Measurements from ENCODE around the gene C1orf174. TPM values are rescaled to one million over a fixed set of nuclear protein-coding genes. Genes with fewer than 3 reads are reported as not detected.

C1orf174 gene
- total RNA-seq, 1 experiment from 2014 or later, result 41.2 TPM

DNA sequence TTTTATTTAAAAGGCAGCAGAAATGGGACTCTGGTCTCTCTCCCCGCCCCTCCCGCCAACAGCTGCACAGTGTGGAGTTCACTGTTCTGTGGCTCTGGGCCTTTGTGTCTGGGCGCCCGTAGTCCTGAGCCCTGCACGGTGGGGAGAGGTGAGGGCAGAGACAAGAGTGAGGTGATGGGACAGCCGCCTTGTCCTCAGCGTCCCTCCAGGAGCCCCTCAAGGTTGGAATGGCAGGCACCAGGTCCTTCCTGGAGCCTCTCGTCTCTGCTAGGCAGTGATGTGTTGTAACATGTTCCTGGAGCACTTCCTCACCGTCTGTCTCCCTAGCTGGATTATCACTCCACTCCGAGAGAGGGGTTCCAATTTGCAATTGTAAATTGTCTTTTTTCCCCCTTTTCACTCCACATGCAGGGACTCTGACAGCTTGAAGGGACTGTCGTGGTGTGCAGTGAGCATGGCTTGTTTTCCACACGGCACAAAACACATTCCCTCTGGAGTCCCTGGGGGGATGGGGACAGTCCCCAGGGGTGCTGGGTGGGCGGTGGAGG, 44.6 kb upstream of the C1orf174 start:
- Histone ChIP-seq H3K9me3 (ENCODE audit: control insufficient read depth, insufficient read depth, low read depth, low read length) (no peaks in the 10 kb centered on the region), H3K4me1 (ENCODE audit: control insufficient read depth, insufficient read depth, low read length) (no peaks in the 10 kb centered on the region), H3K27ac (ENCODE audit: low read length) (no peak overlapping the region), H3K27me3 (ENCODE audit: control insufficient read depth, insufficient read depth, low read length) (peaks cover 3% of the 10 kb centered on the region; the same call in 1 of the 2 replicates), H3K4me3 (ENCODE audit: low read depth in 2 of 2, low read length in 2 of 2) (no peak overlapping the region), H3K36me3 (ENCODE audit: control insufficient read depth, insufficient read depth, low read length) (no peaks in the 10 kb centered on the region)
- TF ChIP-seq, protein P1, sequence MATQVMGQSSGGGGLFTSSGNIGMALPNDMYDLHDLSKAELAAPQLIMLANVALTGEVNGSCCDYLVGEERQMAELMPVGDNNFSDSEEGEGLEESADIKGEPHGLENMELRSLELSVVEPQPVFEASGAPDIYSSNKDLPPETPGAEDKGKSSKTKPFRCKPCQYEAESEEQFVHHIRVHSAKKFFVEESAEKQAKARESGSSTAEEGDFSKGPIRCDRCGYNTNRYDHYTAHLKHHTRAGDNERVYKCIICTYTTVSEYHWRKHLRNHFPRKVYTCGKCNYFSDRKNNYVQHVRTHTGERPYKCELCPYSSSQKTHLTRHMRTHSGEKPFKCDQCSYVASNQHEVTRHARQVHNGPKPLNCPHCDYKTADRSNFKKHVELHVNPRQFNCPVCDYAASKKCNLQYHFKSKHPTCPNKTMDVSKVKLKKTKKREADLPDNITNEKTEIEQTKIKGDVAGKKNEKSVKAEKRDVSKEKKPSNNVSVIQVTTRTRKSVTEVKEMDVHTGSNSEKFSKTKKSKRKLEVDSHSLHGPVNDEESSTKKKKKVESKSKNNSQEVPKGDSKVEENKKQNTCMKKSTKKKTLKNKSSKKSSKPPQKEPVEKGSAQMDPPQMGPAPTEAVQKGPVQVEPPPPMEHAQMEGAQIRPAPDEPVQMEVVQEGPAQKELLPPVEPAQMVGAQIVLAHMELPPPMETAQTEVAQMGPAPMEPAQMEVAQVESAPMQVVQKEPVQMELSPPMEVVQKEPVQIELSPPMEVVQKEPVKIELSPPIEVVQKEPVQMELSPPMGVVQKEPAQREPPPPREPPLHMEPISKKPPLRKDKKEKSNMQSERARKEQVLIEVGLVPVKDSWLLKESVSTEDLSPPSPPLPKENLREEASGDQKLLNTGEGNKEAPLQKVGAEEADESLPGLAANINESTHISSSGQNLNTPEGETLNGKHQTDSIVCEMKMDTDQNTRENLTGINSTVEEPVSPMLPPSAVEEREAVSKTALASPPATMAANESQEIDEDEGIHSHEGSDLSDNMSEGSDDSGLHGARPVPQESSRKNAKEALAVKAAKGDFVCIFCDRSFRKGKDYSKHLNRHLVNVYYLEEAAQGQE (IDR thresholded peaks at IDR 0.05; ENCODE audit: insufficient read depth in 1 of 2, low read depth in 2 of 2, low read length in 1 of 2), result no peak
- TF ChIP-seq SIN3A (IDR thresholded peaks at IDR 0.05; ENCODE audit: borderline replicate concordance, insufficient read depth, low read depth, low read length) (no peak), POLR2AphosphoS5 (IDR thresholded peaks at IDR 0.05; ENCODE audit: low read depth, low read length) (no peak), TCF7L2 (IDR thresholded peaks at IDR 0.05; ENCODE audit: low read depth, low read length) (no peak)
- TF ChIP-seq, protein P2, sequence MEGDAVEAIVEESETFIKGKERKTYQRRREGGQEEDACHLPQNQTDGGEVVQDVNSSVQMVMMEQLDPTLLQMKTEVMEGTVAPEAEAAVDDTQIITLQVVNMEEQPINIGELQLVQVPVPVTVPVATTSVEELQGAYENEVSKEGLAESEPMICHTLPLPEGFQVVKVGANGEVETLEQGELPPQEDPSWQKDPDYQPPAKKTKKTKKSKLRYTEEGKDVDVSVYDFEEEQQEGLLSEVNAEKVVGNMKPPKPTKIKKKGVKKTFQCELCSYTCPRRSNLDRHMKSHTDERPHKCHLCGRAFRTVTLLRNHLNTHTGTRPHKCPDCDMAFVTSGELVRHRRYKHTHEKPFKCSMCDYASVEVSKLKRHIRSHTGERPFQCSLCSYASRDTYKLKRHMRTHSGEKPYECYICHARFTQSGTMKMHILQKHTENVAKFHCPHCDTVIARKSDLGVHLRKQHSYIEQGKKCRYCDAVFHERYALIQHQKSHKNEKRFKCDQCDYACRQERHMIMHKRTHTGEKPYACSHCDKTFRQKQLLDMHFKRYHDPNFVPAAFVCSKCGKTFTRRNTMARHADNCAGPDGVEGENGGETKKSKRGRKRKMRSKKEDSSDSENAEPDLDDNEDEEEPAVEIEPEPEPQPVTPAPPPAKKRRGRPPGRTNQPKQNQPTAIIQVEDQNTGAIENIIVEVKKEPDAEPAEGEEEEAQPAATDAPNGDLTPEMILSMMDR (IDR thresholded peaks at IDR 0.05), result no peak
- ATAC-seq (no peak), DNase-seq (ENCODE audit: low read depth, low spot score) (no peak)
- ChIA-PET POLR2A (no interaction called here), CTCF (interaction anchor here (0.7 kb wide), 1 partner anchor 325 kb away, joined by 3 read pairs; no protein-coding TSS in a partner anchor)
- no TSS peak for BruUV-seq (replicated peaks)
- in situ Hi-C loops (cut with HindIII; ENCODE audit: low pct_unique_long_range_greater_than_20kb, low sequenced_read_pairs), result no loop called here
- intact Hi-C loops (cut with micrococcal nuclease; ENCODE audit: unreplicated experiment), result no loop called here

DNA sequence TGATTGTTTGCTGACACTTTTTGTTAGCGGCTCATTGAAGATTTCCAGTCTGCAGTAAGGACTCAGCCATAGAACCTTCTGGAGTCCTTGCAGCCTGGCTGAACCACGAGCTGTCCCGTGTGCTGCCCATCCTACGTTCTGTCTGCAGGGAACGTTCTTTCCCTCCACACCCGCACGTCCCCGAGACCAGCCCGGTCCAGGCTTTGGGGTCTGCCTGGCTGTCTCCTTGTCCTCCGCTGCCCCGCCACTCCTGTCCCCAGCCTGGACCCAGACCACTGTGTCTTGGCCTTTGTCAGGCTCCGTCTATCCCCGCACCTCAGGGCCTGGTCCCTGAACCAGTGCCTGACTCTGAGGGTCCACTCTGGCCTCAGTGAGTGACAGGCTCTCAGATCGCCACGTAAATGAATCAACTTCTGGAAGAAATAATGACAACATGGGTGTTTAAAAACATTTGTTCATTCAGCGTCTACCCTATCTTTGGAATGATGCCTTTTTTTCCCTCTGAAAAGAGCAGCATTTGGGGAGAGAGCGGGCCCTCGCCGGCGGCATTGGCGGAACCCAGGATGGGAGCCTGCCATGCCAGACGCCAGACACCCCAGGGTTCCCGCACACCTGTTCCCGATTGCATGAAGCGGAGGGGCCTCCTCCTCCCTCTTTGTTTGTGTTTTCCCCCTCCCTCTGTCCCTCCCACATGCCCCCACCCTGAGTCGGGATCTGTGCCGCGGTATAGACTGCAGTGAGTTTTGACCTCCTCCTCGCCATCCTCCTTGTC, 43.9 kb upstream of the C1orf174 start:
- Histone ChIP-seq H3K9me3 (ENCODE audit: control insufficient read depth, insufficient read depth, low read depth, low read length) (no peaks in the 10 kb centered on the region), H3K27me3 (ENCODE audit: control insufficient read depth, insufficient read depth, low read length) (peaks cover 3% of the 10 kb centered on the region; the same call in 1 of the 2 replicates), H3K36me3 (ENCODE audit: control insufficient read depth, insufficient read depth, low read length) (no peaks in the 10 kb centered on the region), H3K4me3 (ENCODE audit: low read depth in 2 of 2, low read length in 2 of 2) (no peak overlapping the region), H3K4me1 (ENCODE audit: control insufficient read depth, insufficient read depth, low read length) (no peaks in the 10 kb centered on the region), H3K27ac (ENCODE audit: low read length) (no peak overlapping the region)
- intact Hi-C loops (cut with micrococcal nuclease; ENCODE audit: unreplicated experiment) (no loop called here), in situ Hi-C loops (cut with HindIII; ENCODE audit: low pct_unique_long_range_greater_than_20kb, low sequenced_read_pairs) (no loop called here)
- TF ChIP-seq, protein P2 (IDR thresholded peaks at IDR 0.05), result no peak
- TF ChIP-seq TCF7L2 (IDR thresholded peaks at IDR 0.05; ENCODE audit: low read depth, low read length) (no peak), POLR2AphosphoS5 (IDR thresholded peaks at IDR 0.05; ENCODE audit: low read depth, low read length) (no peak), SIN3A (IDR thresholded peaks at IDR 0.05; ENCODE audit: borderline replicate concordance, insufficient read depth, low read depth, low read length) (no peak)
- TF ChIP-seq, protein P1 (IDR thresholded peaks at IDR 0.05; ENCODE audit: insufficient read depth in 1 of 2, low read depth in 2 of 2, low read length in 1 of 2), result no peak
- no TSS peak for BruUV-seq (replicated peaks)
- CTCF ChIA-PET, result interaction anchor here (0.7 kb wide), 1 partner anchor 326 kb away, joined by 3 read pairs; no protein-coding TSS in a partner anchor
- DNase-seq (ENCODE audit: low read depth, low spot score), result no peak
- POLR2A ChIA-PET, result no interaction called here
- no peak for ATAC-seq

All from Panc1 (cell line).